ENCODE data around the gene SCARB1.

SCARB1 gene

GRCh38 chr12:124745891-124746570 lies 117.6 kb downstream of the SCARB1 start:
- DNase-seq (ENCODE audit: low read depth), result peak; percentile 17

DNA sequence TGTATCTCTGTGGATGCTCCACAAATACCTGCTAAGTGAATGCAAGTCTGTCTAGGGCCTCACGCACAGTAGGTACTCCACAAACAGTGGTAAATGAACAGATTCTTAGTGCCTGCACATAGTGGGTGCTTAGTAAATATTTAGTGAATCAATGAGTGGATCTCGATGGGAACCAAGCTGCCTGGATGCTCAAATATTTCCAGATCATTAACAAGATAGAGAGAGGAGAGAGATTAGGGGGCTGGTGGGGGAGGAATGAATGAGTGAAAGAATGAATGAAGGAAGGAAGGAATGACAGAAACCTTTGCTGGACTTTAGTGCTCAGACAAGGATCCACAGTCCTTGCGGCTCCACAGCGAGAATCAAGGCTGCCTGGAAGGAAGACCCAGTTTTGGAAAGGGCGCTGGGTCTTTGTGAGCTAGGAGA lies 118.2 kb downstream of the SCARB1 start:
- no peak for DNase-seq (ENCODE audit: low read depth)

DNA sequence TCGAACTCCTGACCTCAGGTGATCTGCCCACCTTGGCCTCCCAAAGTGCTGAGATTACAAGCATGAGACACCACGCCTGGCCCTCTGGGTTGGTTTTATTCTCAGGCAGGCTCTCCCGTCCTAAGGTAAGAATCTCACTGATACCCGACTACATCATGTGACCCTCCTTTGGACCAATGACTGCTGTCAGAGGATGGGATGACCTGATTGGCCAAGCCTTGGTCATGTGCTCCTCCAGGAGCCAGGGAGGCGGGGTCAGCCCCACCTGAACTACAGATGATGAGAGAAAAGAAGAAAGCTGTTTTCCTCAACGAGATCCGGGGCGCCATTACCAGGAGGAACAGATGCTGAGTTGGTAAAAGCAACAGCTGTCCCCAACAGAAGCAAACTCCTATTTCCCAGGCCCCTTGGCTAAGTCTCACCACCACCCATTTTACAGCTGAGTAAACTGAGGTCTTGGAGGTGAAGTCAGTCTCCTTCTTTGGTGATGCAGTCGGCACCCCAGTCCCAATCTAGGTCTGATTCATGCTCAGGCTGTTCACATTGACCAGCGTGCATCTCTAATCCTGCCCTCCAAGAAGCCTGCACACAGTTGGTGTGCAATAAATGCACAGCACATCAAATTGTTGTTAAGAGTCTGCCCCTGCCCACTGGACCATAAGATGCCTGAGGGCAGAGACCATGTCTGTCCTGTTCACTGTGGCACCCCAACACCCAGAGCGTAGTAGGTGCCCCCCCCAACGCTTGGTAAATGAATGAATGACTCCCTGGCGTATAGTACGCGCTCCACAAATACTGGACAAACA lies 118.8 kb downstream of the SCARB1 start:
- no peak for DNase-seq (ENCODE audit: low read depth)

DNA sequence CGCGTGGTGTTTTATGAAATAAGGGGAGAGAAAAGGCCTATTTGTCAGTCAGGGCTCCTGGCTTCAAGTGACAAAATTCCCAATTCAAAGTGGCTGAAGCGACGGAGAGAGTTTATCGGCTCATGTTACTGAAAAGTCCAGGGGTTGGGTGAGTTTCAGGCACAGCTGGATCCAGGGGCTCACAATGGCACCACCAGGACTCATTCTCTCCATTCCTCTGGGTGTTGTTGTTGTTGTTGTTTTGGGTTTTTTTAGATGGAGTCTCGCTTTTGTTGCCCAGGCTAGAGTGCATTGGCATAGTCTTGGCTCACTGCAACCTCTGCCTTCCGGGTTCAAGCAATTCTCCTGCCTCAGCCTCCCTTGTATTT lies 119.4 kb downstream of the SCARB1 start:
- DNase-seq (ENCODE audit: low read depth), result no peak

DNA sequence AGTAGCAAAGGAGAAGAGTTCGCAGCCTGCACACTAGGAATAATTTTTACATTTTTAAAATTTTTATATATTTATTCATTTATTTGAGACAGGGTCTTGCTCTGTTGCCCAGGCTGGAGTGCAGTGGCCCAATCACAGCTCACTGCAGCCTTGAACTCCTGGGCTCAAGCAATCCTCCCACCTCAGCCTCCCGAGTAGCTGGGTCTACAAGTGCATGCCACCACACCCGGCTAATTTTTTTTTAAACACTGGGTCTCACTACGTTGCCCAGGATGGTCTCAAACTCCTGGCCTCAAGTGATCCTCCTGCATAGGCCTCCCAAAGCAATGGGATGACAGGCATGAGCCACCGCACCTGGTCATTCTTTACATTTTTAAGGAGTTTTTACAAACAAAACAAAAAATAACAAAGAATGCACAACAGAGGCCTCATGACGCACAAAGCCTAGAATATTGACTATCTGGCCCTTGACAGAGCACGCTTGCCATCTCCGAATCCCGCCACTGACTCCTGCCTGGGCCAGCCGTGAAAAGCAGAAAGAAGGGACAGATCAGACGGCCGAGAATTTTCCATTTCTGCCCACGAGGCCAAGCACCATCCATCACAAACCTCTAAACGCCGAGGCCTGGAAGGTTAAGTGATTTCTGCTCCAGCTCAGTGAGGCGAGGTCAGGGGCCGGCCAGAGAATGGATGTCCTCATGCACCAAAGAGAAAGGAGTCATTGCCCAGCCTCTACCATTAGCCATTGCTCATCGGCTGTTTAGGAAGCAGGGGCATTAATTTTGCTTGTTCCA lies 120.0 kb downstream of the SCARB1 start:
- DNase-seq (ENCODE audit: low read depth), result no peak

DNA sequence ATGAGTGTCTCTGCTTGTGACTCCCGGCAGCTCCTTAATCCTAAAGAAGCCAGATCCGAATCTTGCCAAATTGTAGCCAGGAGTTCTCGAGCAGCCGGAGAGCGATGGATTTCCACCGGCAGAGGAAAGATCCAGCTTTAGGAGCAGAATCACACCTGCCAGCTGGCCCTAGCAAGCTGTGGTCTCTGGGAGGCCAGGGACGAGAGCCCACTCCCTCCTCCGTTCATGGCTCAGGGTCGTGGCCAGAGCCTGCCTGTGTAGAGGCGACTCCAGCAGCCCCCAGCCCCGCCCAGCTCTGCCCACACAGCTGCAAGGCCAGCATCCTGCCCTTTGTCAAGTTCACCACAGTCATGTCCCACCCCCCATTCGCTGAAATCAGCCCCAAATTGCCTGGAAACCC lies 121.0 kb downstream of the SCARB1 start:
- no peak for DNase-seq (ENCODE audit: low read depth)

GRCh38 chr12:124742111-124742510 lies 121.6 kb downstream of the SCARB1 start:
- no peak for DNase-seq (ENCODE audit: low read depth)

- no peak for DNase-seq (ENCODE audit: low read depth)
Observed at GRCh38 chr12:124741211-124741610, 122.5 kb downstream of the SCARB1 start.

DNA sequence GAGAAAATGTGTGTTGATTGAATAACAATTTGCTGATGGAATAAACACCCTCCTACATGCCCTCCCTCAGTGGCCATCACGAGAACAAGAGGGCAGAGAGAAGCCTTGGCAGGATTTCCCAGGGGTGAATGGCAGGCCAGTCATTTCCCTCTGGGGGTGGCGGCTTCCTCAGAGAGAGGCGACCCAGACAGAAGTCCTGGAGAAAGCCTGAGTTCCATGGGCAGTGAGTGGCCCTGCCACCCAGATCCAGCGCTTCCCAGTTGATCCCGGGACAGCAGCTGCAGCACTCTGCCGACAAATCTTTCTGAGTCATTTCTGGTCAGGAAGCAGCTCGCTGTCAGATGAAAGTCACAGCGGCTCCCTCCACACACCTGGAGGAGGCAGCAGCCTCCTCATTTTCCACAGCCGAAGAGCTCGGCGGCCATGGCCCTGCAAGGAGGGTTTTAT lies 123.0 kb downstream of the SCARB1 start:
- DNase-seq (ENCODE audit: low read depth), result no peak

GRCh38 chr12:124739953-124740561 lies 123.6 kb downstream of the SCARB1 start:
- DNase-seq (ENCODE audit: low read depth), result no peak

GRCh38 chr12:124738636-124739467 lies 124.8 kb downstream of the SCARB1 start:
- no peak for DNase-seq (ENCODE audit: low read depth)

DNA sequence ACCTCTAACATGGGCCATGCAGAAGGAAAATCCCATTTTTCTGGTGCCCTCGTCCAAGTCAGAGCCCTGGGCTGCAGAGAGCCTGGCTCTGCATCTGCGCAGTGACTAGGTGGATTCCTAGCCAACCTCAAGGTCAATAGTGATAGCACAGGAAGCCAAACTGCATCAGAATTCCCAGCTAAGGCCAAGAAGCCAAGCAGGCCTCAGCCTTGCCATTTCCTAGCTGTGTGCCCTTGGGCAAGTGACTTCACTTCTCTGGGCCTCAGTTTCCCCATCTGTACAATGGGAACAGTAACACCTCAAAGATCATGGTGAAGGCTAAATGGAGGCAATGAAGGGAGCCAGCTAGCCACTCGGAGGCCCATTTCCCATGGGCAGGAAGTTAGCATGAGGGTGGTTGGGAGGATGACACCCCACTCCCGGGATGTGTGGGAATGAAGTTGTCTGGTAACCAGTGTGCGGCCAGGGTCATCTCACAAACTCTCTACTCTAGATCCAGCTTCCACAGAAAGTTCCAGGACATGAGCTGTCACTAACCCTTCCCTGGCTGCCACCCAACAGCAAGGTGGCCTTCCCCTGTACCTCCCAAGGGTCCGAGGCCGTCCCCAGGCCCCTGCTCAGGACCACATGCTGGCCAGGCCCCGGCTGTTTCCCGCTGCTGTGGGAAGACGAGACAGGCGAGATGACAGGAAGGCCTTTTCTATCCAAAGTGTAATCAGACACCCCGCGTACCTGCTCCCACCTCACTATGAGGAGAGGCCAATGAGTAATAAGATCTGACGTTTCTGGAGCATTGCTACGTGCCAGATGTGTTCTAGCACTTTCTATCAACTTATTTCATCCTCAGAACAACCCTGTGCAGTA lies 125.7 kb downstream of the SCARB1 start:
- no peak for DNase-seq (ENCODE audit: low read depth)

- no peak for DNase-seq (ENCODE audit: low read depth)
Observed at GRCh38 chr12:124737040-124737419, 126.6 kb downstream of the SCARB1 start.

GRCh38 chr12:124736115-124737039 lies 127.3 kb downstream of the SCARB1 start:
- peak; percentile 46 for DNase-seq (ENCODE audit: low read depth)

DNA sequence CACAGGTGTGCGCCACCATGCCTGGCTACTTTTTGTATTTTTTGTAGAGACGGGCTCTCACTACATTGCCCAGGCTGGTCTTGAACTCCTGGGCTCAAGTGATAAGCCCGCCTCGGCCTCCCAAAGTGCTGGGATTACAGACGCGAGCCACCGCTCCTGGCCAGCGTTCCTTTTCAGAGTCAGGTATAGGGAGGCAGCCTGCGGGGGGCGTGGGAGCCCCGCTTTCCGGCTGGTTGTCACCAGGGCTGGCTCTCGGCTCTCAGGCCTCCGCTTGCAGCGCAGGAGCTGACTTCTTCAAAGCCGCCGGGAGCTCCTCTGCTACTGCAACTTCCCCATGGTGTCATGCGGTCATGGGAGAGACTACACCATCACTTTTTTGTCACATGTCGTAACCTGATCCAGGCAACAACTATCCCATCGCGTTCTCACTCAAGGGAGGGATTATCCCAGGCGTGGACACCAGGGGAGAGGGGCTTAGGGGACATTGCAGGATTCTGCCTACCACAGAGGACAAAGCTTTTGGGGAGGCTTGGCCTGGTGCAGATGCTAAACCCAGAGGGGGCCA lies 129.4 kb downstream of the SCARB1 start:
- no peak for DNase-seq (ENCODE audit: low read depth)

DNA sequence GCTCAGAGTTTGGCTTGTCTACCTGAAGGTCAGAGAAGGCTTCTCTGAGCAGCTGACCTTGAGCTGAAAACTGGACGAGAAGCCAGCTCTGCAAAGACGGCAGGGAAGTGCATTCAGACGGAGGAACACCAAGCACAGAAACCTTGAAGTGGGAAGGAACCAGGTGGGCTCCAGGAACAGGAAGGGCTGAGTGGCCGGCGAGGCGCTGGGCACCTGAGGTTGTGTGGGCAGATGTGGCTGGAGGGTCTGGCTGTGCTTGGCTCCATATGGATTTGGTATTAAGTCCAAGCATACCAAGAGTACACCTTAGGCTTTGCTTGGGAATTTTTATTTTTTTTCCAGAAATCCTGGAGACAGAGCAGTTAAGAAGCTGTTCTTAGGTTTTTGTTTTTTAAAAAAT lies 130.6 kb downstream of the SCARB1 start:
- no peak for DNase-seq (ENCODE audit: low read depth)

DNA sequence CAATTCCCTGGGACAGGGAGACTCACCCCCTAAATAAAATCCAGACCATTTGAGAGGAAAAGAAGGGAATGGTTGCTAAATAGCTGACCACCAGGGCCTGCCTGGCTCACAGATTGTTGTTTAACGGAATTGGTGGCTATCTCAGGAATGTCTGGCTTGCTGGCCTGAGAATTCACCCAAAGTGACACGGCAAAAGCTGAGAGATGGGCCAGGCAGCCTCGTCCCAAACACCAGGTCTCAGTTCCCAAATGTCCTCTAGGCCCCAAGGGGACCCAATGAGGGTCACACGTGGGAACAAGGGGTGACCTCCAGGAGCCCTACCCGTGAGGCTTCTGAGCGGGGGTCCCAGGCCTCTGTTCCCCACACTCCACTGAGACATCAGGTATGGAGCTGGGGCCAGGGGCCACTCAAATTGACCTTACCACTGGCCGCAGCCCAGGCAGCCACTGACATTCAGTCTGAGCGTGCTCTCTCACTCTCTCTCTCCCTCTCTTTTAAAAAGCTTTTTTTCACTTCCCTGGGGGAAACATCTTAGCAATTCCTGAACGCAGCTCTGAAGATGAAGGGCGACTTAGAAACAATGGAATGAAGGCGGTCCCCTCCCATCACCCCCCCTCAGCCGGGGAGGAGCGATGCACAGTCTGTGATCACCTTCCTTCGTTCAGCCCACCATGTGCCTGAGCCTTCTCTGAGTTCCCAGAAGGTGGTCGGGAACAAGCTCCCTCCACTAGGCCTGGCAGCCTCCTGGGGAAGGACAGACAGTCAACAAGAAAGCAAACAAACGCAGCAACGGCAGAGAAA lies 131.2 kb downstream of the SCARB1 start:
- no peak for DNase-seq (ENCODE audit: low read depth)

DNA sequence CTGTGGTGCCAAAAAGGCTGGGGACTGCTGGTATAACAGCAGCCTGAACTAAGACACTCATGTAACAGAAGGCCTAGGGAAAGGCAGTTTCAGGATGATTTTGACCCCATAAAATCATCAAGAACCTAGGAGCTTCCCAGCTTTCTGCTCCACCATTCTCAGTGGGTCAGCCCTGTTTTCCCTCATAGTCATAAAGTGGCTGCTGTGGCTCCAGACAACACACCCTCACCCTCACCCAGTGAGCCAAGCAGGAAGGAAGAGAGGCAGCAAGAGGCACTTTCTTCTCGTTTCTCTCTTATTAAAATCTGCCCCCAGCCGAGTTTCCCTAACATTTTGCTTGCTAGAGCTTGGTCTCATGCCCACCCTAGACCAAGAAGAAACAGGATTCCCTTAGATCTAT lies 131.8 kb downstream of the SCARB1 start:
- DNase-seq (ENCODE audit: low read depth), result no peak
